Activated T-helper 1 cell treated with anti-CD3 and anti-CD28 coated beads, Interleukin-2, amount 50 U/mL, for 16 hours (primary cell): ENCODE measurements around the gene DCTD.

Source experiments
- DNase-seq, 2 donors: peaks; one replicate each; pipeline ENCODE4 v3.0.0-alpha.2; 2020; ENCODE audit warnings: low read depth in 1 of 2, low spot score in 1 of 2

The DCTD gene

GRCh38 chr4:182842759-182843390 is 74.3 kb downstream of the DCTD start:
- DNase-seq = no peak

- DNase-seq = no peak
Measured at GRCh38 chr4:182842104-182842600, 75.0 kb downstream of the DCTD start.

GRCh38 chr4:182840108-182840507 is 77.1 kb downstream of the DCTD start:
- no peak for DNase-seq
